ENCODE data around the gene ASB16. TPM values are rescaled to one million over a fixed set of nuclear protein-coding genes. Genes with fewer than 3 reads are reported as not detected.

The ASB16 gene
- total and polyA plus RNA-seq, 9 of the 15 experiments (the other 6 are each of a cell fraction or from before 2014, with no cell fraction given): 0.03 to 0.07 TPM; not detected in 7

DNA sequence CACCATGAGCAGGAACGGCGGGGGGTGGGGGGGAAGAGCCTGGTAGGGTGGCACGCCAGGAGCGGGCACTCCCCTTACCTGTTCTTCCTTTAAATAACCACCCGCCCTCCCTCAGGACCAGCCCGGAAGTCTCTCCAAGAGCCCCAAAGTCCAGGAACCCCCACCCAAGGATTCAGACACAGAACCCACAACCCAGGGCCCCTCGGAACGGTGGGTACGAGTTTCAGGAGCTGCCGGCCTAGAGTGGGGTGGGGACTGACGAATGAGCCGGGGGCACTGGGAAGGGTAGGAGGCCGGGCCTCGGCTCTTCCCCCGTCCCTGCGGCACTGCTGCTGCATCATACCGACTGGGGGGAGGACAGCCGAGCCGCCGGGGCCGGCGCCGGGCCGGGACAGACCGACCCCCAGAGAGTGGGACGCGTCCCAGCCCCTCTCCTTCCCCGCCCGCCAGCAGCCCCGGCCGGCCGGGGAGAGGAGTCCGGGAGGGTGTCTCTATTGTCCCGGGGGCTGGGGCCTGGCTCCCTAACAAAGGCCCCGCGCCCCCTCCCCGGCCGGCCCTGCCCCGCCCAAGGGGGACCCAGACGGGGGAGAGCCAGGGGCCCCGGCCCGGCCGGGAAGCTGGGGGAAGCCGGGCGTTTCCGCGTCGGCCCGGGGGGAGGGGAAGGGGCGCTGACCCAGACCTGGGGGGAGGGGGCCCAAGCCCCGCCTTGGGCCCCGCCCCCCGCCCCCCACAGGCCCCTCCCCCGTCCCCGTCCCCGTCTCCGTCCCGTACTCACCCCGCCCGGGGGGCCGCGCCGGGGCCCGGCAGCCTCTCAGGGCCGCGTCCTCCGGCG lies 28.4 kb downstream of the ASB16 start (continued):
- TF ChIP-seq, protein P1, sequence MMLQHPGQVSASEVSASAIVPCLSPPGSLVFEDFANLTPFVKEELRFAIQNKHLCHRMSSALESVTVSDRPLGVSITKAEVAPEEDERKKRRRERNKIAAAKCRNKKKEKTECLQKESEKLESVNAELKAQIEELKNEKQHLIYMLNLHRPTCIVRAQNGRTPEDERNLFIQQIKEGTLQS (IDR thresholded peaks at IDR 0.05): no peak
- TF ChIP-seq, protein P1 (CRISPR knock-in tag; conservative IDR thresholded peaks at IDR 0.05): no peak
- TF ChIP-seq, protein P2, sequence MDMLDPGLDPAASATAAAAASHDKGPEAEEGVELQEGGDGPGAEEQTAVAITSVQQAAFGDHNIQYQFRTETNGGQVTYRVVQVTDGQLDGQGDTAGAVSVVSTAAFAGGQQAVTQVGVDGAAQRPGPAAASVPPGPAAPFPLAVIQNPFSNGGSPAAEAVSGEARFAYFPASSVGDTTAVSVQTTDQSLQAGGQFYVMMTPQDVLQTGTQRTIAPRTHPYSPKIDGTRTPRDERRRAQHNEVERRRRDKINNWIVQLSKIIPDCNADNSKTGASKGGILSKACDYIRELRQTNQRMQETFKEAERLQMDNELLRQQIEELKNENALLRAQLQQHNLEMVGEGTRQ (CRISPR knock-in tag; IDR thresholded peaks at IDR 0.05): no peak
- no peak for TF ChIP-seq NFYB (IDR thresholded peaks at IDR 0.05; ENCODE audit: extremely low read depth, insufficient read length)
- TF ChIP-seq NR1H2 (CRISPR knock-in tag; IDR thresholded peaks at IDR 0.05): 0 out of 2 replicates have a peak, but pooled peaks have one; percentile 4
- TF ChIP-seq, protein P3, sequence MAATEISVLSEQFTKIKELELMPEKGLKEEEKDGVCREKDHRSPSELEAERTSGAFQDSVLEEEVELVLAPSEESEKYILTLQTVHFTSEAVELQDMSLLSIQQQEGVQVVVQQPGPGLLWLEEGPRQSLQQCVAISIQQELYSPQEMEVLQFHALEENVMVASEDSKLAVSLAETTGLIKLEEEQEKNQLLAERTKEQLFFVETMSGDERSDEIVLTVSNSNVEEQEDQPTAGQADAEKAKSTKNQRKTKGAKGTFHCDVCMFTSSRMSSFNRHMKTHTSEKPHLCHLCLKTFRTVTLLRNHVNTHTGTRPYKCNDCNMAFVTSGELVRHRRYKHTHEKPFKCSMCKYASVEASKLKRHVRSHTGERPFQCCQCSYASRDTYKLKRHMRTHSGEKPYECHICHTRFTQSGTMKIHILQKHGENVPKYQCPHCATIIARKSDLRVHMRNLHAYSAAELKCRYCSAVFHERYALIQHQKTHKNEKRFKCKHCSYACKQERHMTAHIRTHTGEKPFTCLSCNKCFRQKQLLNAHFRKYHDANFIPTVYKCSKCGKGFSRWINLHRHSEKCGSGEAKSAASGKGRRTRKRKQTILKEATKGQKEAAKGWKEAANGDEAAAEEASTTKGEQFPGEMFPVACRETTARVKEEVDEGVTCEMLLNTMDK (IDR thresholded peaks at IDR 0.05; ENCODE audit: borderline replicate concordance, insufficient read depth, low read depth, low read length, poor library complexity, severe bottlenecking): no peak
- peak; percentile 40; the same call in 1 of the 2 replicates for TF ChIP-seq GTF2E2 (tag; IDR thresholded peaks at IDR 0.05)
- TF ChIP-seq ZNF644 (tag; IDR thresholded peaks at IDR 0.05; ENCODE audit: low read depth): no peak
- TF ChIP-seq, protein P4, sequence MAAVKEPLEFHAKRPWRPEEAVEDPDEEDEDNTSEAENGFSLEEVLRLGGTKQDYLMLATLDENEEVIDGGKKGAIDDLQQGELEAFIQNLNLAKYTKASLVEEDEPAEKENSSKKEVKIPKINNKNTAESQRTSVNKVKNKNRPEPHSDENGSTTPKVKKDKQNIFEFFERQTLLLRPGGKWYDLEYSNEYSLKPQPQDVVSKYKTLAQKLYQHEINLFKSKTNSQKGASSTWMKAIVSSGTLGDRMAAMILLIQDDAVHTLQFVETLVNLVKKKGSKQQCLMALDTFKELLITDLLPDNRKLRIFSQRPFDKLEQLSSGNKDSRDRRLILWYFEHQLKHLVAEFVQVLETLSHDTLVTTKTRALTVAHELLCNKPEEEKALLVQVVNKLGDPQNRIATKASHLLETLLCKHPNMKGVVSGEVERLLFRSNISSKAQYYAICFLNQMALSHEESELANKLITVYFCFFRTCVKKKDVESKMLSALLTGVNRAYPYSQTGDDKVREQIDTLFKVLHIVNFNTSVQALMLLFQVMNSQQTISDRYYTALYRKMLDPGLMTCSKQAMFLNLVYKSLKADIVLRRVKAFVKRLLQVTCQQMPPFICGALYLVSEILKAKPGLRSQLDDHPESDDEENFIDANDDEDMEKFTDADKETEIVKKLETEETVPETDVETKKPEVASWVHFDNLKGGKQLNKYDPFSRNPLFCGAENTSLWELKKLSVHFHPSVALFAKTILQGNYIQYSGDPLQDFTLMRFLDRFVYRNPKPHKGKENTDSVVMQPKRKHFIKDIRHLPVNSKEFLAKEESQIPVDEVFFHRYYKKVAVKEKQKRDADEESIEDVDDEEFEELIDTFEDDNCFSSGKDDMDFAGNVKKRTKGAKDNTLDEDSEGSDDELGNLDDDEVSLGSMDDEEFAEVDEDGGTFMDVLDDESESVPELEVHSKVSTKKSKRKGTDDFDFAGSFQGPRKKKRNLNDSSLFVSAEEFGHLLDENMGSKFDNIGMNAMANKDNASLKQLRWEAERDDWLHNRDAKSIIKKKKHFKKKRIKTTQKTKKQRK (IDR thresholded peaks at IDR 0.05; ENCODE audit: borderline replicate concordance, low read depth, low read length): no peak
- no peak for TF ChIP-seq ZBED1 (IDR thresholded peaks at IDR 0.05)
- TF ChIP-seq POU5F1 (IDR thresholded peaks at IDR 0.05; ENCODE audit: borderline replicate concordance, low read depth, low read length, partially characterized antibody): no peak
- TF ChIP-seq, protein P5, sequence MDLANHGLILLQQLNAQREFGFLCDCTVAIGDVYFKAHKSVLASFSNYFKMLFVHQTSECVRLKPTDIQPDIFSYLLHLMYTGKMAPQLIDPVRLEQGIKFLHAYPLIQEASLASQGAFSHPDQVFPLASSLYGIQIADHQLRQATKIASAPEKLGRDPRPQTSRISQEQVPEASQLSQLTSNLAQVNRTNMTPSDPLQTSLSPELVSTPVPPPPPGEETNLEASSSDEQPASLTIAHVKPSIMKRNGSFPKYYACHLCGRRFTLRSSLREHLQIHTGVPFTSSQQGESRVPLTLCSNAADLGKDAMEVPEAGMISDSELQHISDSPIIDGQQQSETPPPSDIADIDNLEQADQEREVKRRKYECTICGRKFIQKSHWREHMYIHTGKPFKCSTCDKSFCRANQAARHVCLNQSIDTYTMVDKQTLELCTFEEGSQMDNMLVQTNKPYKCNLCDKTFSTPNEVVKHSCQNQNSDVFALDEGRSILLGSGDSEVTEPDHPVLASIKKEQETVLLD (IDR thresholded peaks at IDR 0.05): no peak
- no peak for TF ChIP-seq RFX7 (CRISPR knock-in tag; IDR thresholded peaks at IDR 0.05)
- no peak for TF ChIP-seq HMG20B (CRISPR knock-in tag; IDR thresholded peaks at IDR 0.05)
- TF ChIP-seq ARID2 (IDR thresholded peaks at IDR 0.05): no peak
